NCI-H748 treated with DMSO at 0.1 percent for 48 hours (cell line): ENCODE results near the gene SLC15A3.
A peak's percentile ranks its signal among the peaks of the same experiment; 100 is the strongest.
"Not testable (repeated sequence)": the region's sequence is repeated elsewhere in the genome, so short reads cannot be mapped to it uniquely, and the experiment has no call there.

Experiments
- DNase-seq: peaks from one replicate; lab custom pipeline; 2025; lab: John Stamatoyannopoulos, UW

Gene SLC15A3

GRCh38 chr11:60913793-60914632 is 38.0 kb downstream of the SLC15A3 start, which contains the start of gene TMEM109:
TSS of gene TMEM109 (plus strand) at chr11:60914158. CDS start at chr11:60919694, 5,536 bp downstream.
- DNase-seq: peak; percentile 88

GRCh38 chr11:60912851-60913528 is 39.0 kb downstream of the SLC15A3 start:
- DNase-seq: no peak

- no peak for DNase-seq
Measured at GRCh38 chr11:60912223-60912850, 39.6 kb downstream of the SLC15A3 start.

- no peak for DNase-seq
Measured at GRCh38 chr11:60910711-60911380, 41.1 kb downstream of the SLC15A3 start.

GRCh38 chr11:60910281-60910687 is 41.7 kb downstream of the SLC15A3 start:
- DNase-seq: no peak

- DNase-seq: not testable (repeated sequence)
Measured at GRCh38 chr11:60909680-60910280, 42.2 kb downstream of the SLC15A3 start.

- no peak for DNase-seq
Measured at GRCh38 chr11:60908803-60909202, 43.2 kb downstream of the SLC15A3 start.

GRCh38 chr11:60906132-60906972 is 45.6 kb downstream of the SLC15A3 start, which contains the start of gene PRPF19:
TSS of gene PRPF19 (minus strand) at chr11:60906585. CDS start at chr11:60906382, 203 bp downstream.
- DNase-seq: peak; percentile 96

GRCh38 chr11:60905551-60906113 is 46.3 kb downstream of the SLC15A3 start:
- DNase-seq: no peak

GRCh38 chr11:60905047-60905446 is 46.9 kb downstream of the SLC15A3 start:
- DNase-seq: no peak

GRCh38 chr11:60902625-60903024 is 49.4 kb downstream of the SLC15A3 start:
- DNase-seq: no peak

- no peak for DNase-seq
Measured at GRCh38 chr11:60900673-60901404, 51.1 kb downstream of the SLC15A3 start.

GRCh38 chr11:60899977-60900376 is 52.0 kb downstream of the SLC15A3 start:
- DNase-seq: no peak

- peak; percentile 30 for DNase-seq
Measured at GRCh38 chr11:60899046-60899936, 52.7 kb downstream of the SLC15A3 start.

GRCh38 chr11:60897496-60897895 is 54.5 kb downstream of the SLC15A3 start:
- no peak for DNase-seq

- DNase-seq: no peak
Measured at GRCh38 chr11:60895687-60896086, 56.3 kb downstream of the SLC15A3 start.

- no peak for DNase-seq
Measured at GRCh38 chr11:60891103-60891741, 60.8 kb downstream of the SLC15A3 start.

GRCh38 chr11:60890696-60891095 is 61.3 kb downstream of the SLC15A3 start:
- no peak for DNase-seq
